ENCODE results near the gene KDR.

The KDR gene

DNA sequence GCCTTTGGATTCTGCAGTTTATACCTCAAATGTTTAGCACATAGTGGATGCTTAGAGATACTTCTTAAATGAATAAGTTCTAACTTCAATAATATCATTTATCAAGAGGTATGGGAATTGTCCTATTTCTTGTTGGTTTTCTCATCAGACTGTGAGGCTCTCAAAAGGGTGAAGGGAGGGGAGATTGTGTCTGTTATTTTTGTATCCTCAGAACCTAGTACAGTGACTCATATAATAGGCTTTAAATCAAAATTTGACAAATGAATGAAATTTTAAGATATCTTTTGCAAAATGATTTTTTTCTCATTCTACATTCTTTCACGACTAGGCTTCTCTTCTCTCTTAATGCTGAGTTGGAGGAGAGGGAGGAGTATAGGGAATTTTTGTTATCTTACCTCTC is 89.5 kb downstream of the KDR start:
- no peak overlapping the region for H3K4me3 ChIP-seq (ENCODE audit: low read depth, low read length)
- H3K36me3 ChIP-seq, result no peaks in the 10 kb centered on the region
- no peaks in the 10 kb centered on the region for H3K9me3 ChIP-seq
- H3K27me3 ChIP-seq, result no peaks in the 10 kb centered on the region
- TF ChIP-seq, protein P1, sequence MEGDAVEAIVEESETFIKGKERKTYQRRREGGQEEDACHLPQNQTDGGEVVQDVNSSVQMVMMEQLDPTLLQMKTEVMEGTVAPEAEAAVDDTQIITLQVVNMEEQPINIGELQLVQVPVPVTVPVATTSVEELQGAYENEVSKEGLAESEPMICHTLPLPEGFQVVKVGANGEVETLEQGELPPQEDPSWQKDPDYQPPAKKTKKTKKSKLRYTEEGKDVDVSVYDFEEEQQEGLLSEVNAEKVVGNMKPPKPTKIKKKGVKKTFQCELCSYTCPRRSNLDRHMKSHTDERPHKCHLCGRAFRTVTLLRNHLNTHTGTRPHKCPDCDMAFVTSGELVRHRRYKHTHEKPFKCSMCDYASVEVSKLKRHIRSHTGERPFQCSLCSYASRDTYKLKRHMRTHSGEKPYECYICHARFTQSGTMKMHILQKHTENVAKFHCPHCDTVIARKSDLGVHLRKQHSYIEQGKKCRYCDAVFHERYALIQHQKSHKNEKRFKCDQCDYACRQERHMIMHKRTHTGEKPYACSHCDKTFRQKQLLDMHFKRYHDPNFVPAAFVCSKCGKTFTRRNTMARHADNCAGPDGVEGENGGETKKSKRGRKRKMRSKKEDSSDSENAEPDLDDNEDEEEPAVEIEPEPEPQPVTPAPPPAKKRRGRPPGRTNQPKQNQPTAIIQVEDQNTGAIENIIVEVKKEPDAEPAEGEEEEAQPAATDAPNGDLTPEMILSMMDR (IDR thresholded peaks at IDR 0.05; ENCODE audit: low read depth, low read length), result no peak
- DNase-seq, result no peak
- H3K4me1 ChIP-seq, result no peaks in the 10 kb centered on the region

DNA sequence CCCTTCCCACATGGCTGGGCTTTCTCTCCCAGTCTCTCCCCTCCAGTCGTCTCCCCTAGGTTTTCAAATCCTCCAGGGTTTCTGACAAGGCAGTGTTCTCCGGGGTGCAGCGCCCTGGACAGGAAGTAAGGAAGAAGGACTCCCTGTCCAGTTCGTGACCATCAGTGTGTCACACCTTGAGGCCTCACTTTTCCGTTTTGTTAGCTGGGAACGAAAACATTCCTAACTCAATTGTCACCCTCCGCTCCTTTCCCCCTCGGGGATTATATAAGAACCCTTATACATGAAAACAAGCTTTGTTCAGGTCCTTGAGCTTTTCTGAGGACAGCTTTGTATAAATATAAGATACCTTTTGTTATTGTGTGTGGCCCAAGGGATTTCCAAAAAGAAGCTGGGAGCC is 92.1 kb downstream of the KDR start:
- Histone ChIP-seq H3K27me3 (no peaks in the 10 kb centered on the region), H3K4me3 (ENCODE audit: low read depth, low read length) (no peak overlapping the region), H3K36me3 (no peaks in the 10 kb centered on the region), H3K9me3 (no peaks in the 10 kb centered on the region), H3K4me1 (no peaks in the 10 kb centered on the region)
- TF ChIP-seq, protein P1 (IDR thresholded peaks at IDR 0.05; ENCODE audit: low read depth, low read length), result no peak
- DNase-seq, result no peak

DNA sequence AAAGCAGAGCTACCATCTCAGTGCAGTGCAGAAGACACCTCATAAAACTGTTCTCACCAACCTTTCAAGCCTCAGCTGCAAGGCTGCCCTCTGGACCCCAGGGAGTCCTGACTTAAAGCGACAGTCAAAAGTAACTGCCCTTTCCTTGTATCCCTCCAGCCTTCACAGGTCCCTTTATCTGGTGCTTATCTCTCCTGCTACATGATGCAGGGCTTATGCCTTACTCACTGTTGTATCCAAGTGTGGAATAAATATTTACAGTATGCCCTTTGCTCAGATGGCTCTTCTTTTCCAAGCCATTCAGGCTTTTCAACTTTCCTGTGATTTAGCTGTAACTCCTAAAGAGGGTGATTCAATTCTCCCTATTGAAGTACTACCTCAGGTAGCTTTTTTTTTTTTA is 92.6 kb downstream of the KDR start:
- TF ChIP-seq, protein P1 (IDR thresholded peaks at IDR 0.05; ENCODE audit: low read depth, low read length), result no peak
- Histone ChIP-seq H3K9me3 (no peaks in the 10 kb centered on the region), H3K4me1 (no peaks in the 10 kb centered on the region), H3K4me3 (ENCODE audit: low read depth, low read length) (no peak overlapping the region), H3K36me3 (no peaks in the 10 kb centered on the region), H3K27me3 (no peaks in the 10 kb centered on the region)
- no peak for DNase-seq

DNA sequence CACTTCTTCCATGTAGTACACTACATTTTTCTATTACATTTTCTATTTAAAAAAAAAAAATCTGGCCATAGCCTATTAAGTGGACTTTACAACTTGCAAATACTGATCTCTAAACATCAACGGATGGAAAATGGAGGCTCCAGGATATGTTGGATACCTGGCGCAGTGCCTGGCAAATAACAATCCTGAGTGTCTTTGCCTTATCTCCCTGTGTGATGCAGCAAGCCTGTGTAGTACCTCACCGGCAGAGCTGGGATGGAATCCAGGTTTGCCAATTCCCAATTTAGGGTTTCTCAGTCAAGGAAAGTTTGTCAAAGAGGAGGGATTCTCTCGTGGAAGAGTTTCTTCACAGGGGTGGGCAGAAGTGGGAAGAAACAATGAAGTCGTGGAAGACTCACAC is 93.2 kb downstream of the KDR start:
- TF ChIP-seq, protein P1 (IDR thresholded peaks at IDR 0.05; ENCODE audit: low read depth, low read length), result no peak
- no peak overlapping the region for H3K4me3 ChIP-seq (ENCODE audit: low read depth, low read length)
- H3K36me3 ChIP-seq, result no peaks in the 10 kb centered on the region
- H3K27me3 ChIP-seq, result no peaks in the 10 kb centered on the region
- H3K4me1 ChIP-seq, result no peaks in the 10 kb centered on the region
- H3K9me3 ChIP-seq, result no peaks in the 10 kb centered on the region
- no peak for DNase-seq

DNA sequence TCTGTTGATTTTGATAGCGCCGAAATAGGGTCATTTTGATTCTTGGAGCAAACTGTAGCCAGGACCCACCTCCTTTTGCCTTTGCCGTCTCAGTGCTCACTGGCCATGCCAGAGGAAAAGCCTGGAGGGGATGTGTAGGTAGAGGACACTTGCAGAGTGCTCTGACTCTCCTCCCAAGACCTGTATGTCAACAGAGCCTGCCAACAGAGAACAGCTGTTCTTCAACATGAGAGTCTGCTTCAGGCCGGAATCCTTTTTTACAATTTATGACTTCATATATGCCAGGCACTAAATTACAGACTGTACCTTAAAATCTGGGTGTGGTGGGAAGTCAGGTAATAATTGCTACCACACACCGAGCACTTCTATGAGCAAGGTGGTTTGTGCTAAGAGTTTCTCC is 94.2 kb downstream of the KDR start:
- TF ChIP-seq, protein P1 (IDR thresholded peaks at IDR 0.05; ENCODE audit: low read depth, low read length), result no peak
- no peak for DNase-seq
- no peaks in the 10 kb centered on the region for H3K9me3 ChIP-seq

DNA sequence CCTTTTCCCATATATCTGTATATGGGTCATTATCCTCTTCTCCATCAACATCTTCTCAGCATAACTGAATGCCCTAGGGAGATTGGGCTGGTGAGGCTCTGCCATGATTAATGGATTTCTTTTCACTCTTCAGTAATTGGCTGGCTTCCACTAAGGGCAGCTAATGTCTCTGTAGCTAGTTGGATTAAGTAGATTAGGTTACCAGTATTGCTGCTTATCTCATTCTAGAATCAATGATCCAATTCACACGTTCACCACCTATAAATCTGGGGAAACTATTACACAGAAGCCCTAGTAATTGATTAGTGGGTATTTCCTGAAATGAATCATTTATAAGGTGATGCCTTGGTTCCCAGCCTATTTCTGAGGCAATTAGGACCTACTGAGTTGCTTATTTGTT is 94.8 kb downstream of the KDR start:
- no peaks in the 10 kb centered on the region for H3K4me1 ChIP-seq
- H3K9me3 ChIP-seq, result no peaks in the 10 kb centered on the region
- DNase-seq, result no peak
- TF ChIP-seq, protein P1 (IDR thresholded peaks at IDR 0.05; ENCODE audit: low read depth, low read length), result no peak
- H3K4me3 ChIP-seq (ENCODE audit: low read depth, low read length), result no peak overlapping the region
- no peaks in the 10 kb centered on the region for H3K36me3 ChIP-seq
- H3K27me3 ChIP-seq, result no peaks in the 10 kb centered on the region

More for the DNA sequence above, 94.2 kb downstream of the KDR start:
- no peak overlapping the region for H3K4me3 ChIP-seq (ENCODE audit: low read depth, low read length)
- H3K4me1 ChIP-seq, result no peaks in the 10 kb centered on the region
- H3K27me3 ChIP-seq, result no peaks in the 10 kb centered on the region
- H3K36me3 ChIP-seq, result no peaks in the 10 kb centered on the region

Measured in BE2C (cell line).